ENCODE data around the gene BANK1.

DNA sequence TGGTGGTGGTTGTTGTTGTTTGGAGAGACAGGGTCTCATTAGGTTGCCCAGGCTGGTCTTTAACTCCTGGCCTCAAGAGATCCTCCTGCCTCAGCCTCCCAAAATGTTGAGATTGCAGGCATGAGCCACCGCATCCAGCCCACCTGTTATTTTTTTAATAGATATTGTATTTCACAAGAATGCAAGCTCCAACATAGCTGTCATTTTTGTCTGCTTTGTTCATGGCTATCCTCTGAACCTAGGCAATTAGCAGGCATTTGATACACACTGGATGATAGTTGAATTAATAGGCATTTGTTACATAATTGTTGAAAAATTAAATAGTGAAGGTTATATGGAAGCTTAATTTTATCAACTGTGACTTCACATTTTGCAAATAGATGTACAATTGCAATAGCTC lies 64.7 kb downstream of the BANK1 start:
- TF ChIP-seq, protein P1, sequence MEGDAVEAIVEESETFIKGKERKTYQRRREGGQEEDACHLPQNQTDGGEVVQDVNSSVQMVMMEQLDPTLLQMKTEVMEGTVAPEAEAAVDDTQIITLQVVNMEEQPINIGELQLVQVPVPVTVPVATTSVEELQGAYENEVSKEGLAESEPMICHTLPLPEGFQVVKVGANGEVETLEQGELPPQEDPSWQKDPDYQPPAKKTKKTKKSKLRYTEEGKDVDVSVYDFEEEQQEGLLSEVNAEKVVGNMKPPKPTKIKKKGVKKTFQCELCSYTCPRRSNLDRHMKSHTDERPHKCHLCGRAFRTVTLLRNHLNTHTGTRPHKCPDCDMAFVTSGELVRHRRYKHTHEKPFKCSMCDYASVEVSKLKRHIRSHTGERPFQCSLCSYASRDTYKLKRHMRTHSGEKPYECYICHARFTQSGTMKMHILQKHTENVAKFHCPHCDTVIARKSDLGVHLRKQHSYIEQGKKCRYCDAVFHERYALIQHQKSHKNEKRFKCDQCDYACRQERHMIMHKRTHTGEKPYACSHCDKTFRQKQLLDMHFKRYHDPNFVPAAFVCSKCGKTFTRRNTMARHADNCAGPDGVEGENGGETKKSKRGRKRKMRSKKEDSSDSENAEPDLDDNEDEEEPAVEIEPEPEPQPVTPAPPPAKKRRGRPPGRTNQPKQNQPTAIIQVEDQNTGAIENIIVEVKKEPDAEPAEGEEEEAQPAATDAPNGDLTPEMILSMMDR (IDR thresholded peaks at IDR 0.05; ENCODE audit: borderline replicate concordance, extremely low read depth, low read length, poor library complexity, severe bottlenecking): no peak
- no peak for TF ChIP-seq EZH2 (IDR thresholded peaks at IDR 0.05; ENCODE audit: borderline replicate concordance, low read depth, low read length, severe bottlenecking)
